OCI-LY3 (cell line): ENCODE data around the gene RGR.

Source experiments
- H2AFZ ChIP-seq: fragments of 200-600, 300-600 bp; shearing (Covaris generic); 2 replicates; pipeline ENCODE4 v1.6.0; 2014; ENCODE audit warnings: antibody characterized with exemption, low read depth, low read length
- H3K27ac ChIP-seq: fragments of 200-600, 300-600 bp; sonication (generic); 2 replicates; pipeline ENCODE4 v1.5.1; 2014; ENCODE audit warnings: mild to moderate bottlenecking, low read length, moderate library complexity, mixed read lengths
- H3K27me3 ChIP-seq: fragments of 200-600, 300-600 bp; sonication (generic); 2 replicates; pipeline ENCODE4 v1.6.1; 2014; ENCODE audit warnings: low read depth, low read length, mixed read lengths
- H3K36me3 ChIP-seq: fragments of 200-600, 300-600 bp; sonication (generic); replicated peaks from 2 replicates; pipeline ENCODE3; 2014; ENCODE audit warnings: low read depth, low read length, mixed read lengths
- H3K4me1 ChIP-seq: fragments of 300-600, 200-600 bp; sonication (generic); 2 replicates; pipeline ENCODE4 v1.6.1; 2014; ENCODE audit warnings: low read length, mixed read lengths
- H3K4me2 ChIP-seq: fragments of 200-600, 300-600 bp; sonication (generic); 2 replicates; pipeline ENCODE4 v1.6.1; 2014; ENCODE audit warnings: low read length, mixed read lengths
- H3K4me3 ChIP-seq: fragments of 300-600, 200-600 bp; sonication (generic); 2 replicates; pipeline ENCODE4 v1.5.1; 2014; ENCODE audit warnings: antibody characterized with exemption, mild to moderate bottlenecking, low read length, moderate library complexity
- H3K79me2 ChIP-seq: fragments of 300-600, 200-600 bp; shearing (Covaris generic); 2 replicates; pipeline ENCODE4 v1.6.1; 2014; ENCODE audit warnings: mild to moderate bottlenecking, low read length, mixed read lengths
- H3K9ac ChIP-seq: fragments of 300-600, 200-600 bp; shearing (Covaris generic); 2 replicates; pipeline ENCODE4 v1.6.0; 2014; ENCODE audit warnings: mild to moderate bottlenecking, low read length, moderate library complexity
- H3K9me3 ChIP-seq: fragments of 200-600, 300-600 bp; shearing (Covaris generic); 2 replicates; pipeline ENCODE4 v1.6.1; 2014; ENCODE audit warnings: low read length, mixed read lengths; ENCODE audit not compliant: insufficient read depth
- H4K20me1 ChIP-seq: fragments of 200-600, 300-600 bp; sonication (generic); 2 replicates; pipeline ENCODE4 v1.6.1; 2016; ENCODE audit warnings: low read length, mixed read lengths; ENCODE audit not compliant: insufficient read depth
- CTCF ChIP-seq: fragments of 200-600, 300-600 bp; sonication (generic); IDR thresholded peaks from 2 replicates; pipeline ENCODE4 v1.5.1; 2014; ENCODE audit warnings: antibody characterized with exemption, low read length, low read depth
- EZH2phosphoT487 ChIP-seq: fragments of 200-600 bp; shearing (Covaris generic); IDR thresholded peaks from 2 replicates; pipeline ENCODE4 v1.6.1; 2018; ENCODE audit warnings: antibody characterized with exemption, mixed run types, low read depth

The RGR gene

GRCh38 chr10:84294766-84295447 lies 50.1 kb downstream of the RGR start:
- Histone ChIP-seq H4K20me1 (no peaks in the 10 kb centered on the region), H3K4me3 (no peak overlapping the region), H3K27ac (no peak overlapping the region), H3K79me2 (no peaks in the 10 kb centered on the region), H2AFZ (no peak overlapping the region), H3K36me3 (no peaks in the 10 kb centered on the region), H3K27me3 (peaks cover 8% of the 10 kb centered on the region), H3K9ac (no peak overlapping the region), H3K4me2 (no peak overlapping the region), H3K4me1 (peaks cover 3% of the 10 kb centered on the region; the same call in 1 of the 2 replicates), H3K9me3 (no peaks in the 10 kb centered on the region)
- TF ChIP-seq CTCF (no peak), EZH2phosphoT487 (no peak)

GRCh38 chr10:84296091-84296981 lies 51.5 kb downstream of the RGR start:
- no peak for TF ChIP-seq EZH2phosphoT487
- TF ChIP-seq CTCF, result no peak
- Histone ChIP-seq H3K27ac (no peak overlapping the region), H3K79me2 (no peaks in the 10 kb centered on the region), H3K27me3 (0 out of 2 replicates have a peak, but pooled peaks cover 2% of the 10 kb centered on the region), H3K4me3 (no peak overlapping the region), H3K9ac (no peak overlapping the region), H2AFZ (no peak overlapping the region), H3K9me3 (no peaks in the 10 kb centered on the region), H3K36me3 (no peaks in the 10 kb centered on the region), H4K20me1 (no peaks in the 10 kb centered on the region), H3K4me1 (peaks cover 3% of the 10 kb centered on the region; the same call in 1 of the 2 replicates), H3K4me2 (no peak overlapping the region)

GRCh38 chr10:84298057-84298456 lies 53.2 kb downstream of the RGR start:
- 0 out of 2 replicates have a peak, but pooled peaks cover 2% of the 10 kb centered on the region for H3K27me3 ChIP-seq
- no peaks in the 10 kb centered on the region for H3K9me3 ChIP-seq
- peaks cover 8% of the 10 kb centered on the region for H3K4me1 ChIP-seq
- H3K9ac ChIP-seq, result no peak overlapping the region
- TF ChIP-seq CTCF (no peak), EZH2phosphoT487 (no peak)
- H3K79me2 ChIP-seq, result no peaks in the 10 kb centered on the region
- H3K27ac ChIP-seq, result no peak overlapping the region
- H4K20me1 ChIP-seq, result no peaks in the 10 kb centered on the region
- H3K4me3 ChIP-seq, result no peak overlapping the region
- H2AFZ ChIP-seq, result no peak overlapping the region
- no peak overlapping the region for H3K4me2 ChIP-seq
- H3K36me3 ChIP-seq, result no peaks in the 10 kb centered on the region

GRCh38 chr10:84302223-84302622 lies 57.4 kb downstream of the RGR start:
- peaks cover 22% of the 10 kb centered on the region for H3K4me1 ChIP-seq
- H3K27ac ChIP-seq, result no peak overlapping the region
- no peaks in the 10 kb centered on the region for H3K79me2 ChIP-seq
- H2AFZ ChIP-seq, result no peak overlapping the region
- H3K9me3 ChIP-seq, result no peaks in the 10 kb centered on the region
- H3K27me3 ChIP-seq, result peaks cover 5% of the 10 kb centered on the region; the same call in 1 of the 2 replicates
- H3K36me3 ChIP-seq, result no peaks in the 10 kb centered on the region
- no peaks in the 10 kb centered on the region for H4K20me1 ChIP-seq
- no peak overlapping the region; the same call in 1 of the 2 replicates for H3K4me2 ChIP-seq
- H3K4me3 ChIP-seq, result no peak overlapping the region
- H3K9ac ChIP-seq, result no peak overlapping the region
- TF ChIP-seq EZH2phosphoT487, result no peak
- TF ChIP-seq CTCF, result no peak
